CD14-positive monocyte (primary cell): ENCODE measurements around the gene CHADL. TPM values are rescaled to one million over a fixed set of nuclear protein-coding genes. Genes with fewer than 3 reads are reported as not detected.

Experiments used
- DNase-seq, 3 donors: peaks; one replicate each; pipeline ENCODE4 v3.0.0-alpha.2; 2011 to 2022
- H2AFZ ChIP-seq: 2 replicates; pipeline ENCODE4 v1.6.0; 2012; ENCODE audit warnings: mild to moderate bottlenecking, low read depth, low read length, inconsistent platforms; ENCODE audit not compliant: insufficient read depth, poor library complexity, severe bottlenecking
- H3K27ac ChIP-seq, 2 donors: 1 replicate in 1 of 2; 2 replicates in 1 of 2; pipeline ENCODE4 v1.5.1; 2012 to 2013; ENCODE audit warnings: low read length in 2 of 2, control low read depth in 1 of 2, inconsistent platforms in 1 of 2, low read depth in 1 of 2, mild to moderate bottlenecking in 1 of 2
- H3K27me3 ChIP-seq, 2 donors: one replicate each; pipeline versions ENCODE4 v1.6.0 to v1.6.1; 2011 to 2013; ENCODE audit warnings: low read length in 2 of 2; ENCODE audit not compliant: control insufficient read depth in 2 of 2, insufficient read depth in 2 of 2
- H3K36me3 ChIP-seq, 2 donors: replicated peaks in 1 of 2; 1 replicate in 1 of 2; 2 replicates in 1 of 2; pipeline versions ENCODE4 v1.5.1 to v1.6.1; 2012 to 2013; ENCODE audit warnings: low read length in 2 of 2, control low read depth in 1 of 2, inconsistent platforms in 1 of 2, mild to moderate bottlenecking in 1 of 2; ENCODE audit not compliant: insufficient read depth in 2 of 2, control insufficient read depth in 1 of 2
- H3K4me1 ChIP-seq, 2 donors: 1 replicate in 1 of 2; 2 replicates in 1 of 2; pipeline versions ENCODE4 v1.5.1 to v1.6.1; 2012 to 2013; ENCODE audit warnings: low read length in 2 of 2, control low read depth in 1 of 2, inconsistent platforms in 1 of 2, mild to moderate bottlenecking in 1 of 2, moderate library complexity in 1 of 2; ENCODE audit not compliant: insufficient read depth in 2 of 2, control insufficient read depth in 1 of 2
- H3K4me2 ChIP-seq: replicated peaks from 2 replicates; pipeline ENCODE3; 2012; ENCODE audit warnings: low read length, moderate library complexity, mild to moderate bottlenecking; ENCODE audit not compliant: poor library complexity, severe bottlenecking; ENCODE audit errors: extremely low read depth
- H3K4me3 ChIP-seq, 3 experiments: fragments of 200-600 bp in 1 of 3; sonication (generic) in 1 of 3; replicated peaks in 1 of 3; 1 replicate in 2 of 3; 2 replicates in 1 of 3; pipeline ENCODE4 v1.5.1; 2011 to 2013; ENCODE audit warnings: low read length in 3 of 3, mild to moderate bottlenecking in 3 of 3, control low read depth in 2 of 3, low read depth in 2 of 3, inconsistent platforms in 1 of 3, moderate library complexity in 1 of 3
- H3K79me2 ChIP-seq: 2 replicates; pipeline ENCODE4 v1.6.0; 2012; ENCODE audit warnings: mild to moderate bottlenecking, control low read depth, inconsistent platforms, low read length, moderate library complexity; ENCODE audit not compliant: insufficient read depth
- H3K9ac ChIP-seq: 2 replicates; pipeline ENCODE4 v1.6.0; 2017; ENCODE audit warnings: low read length, mild to moderate bottlenecking; ENCODE audit not compliant: insufficient read depth, poor library complexity, severe bottlenecking
- H3K9me3 ChIP-seq, 2 donors: replicated peaks in 1 of 2; 1 replicate in 1 of 2; 2 replicates in 1 of 2; pipeline versions ENCODE4 v1.5.1 to v1.6.1; 2012 to 2013; ENCODE audit warnings: low read length in 2 of 2, control low read depth in 1 of 2; ENCODE audit not compliant: control insufficient read depth in 1 of 2, insufficient read depth in 1 of 2
- H4K20me1 ChIP-seq: 2 replicates; pipeline ENCODE4 v1.6.0; 2012; ENCODE audit warnings: mild to moderate bottlenecking, low read length, control low read depth, moderate library complexity; ENCODE audit not compliant: insufficient read depth
- H3K27ac Mint-ChIP-seq, 7 donors: one replicate each; pipeline ENCODE4 v1.8.0; 2020; ENCODE audit warnings: mild to moderate bottlenecking in 7 of 7, mixed read lengths in 7 of 7, moderate library complexity in 6 of 7, inconsistent platforms in 2 of 7
- H3K27me3 Mint-ChIP-seq, 3 donors: one replicate each; pipeline ENCODE4 v1.8.0; 2021 to 2022; ENCODE audit warnings: low read depth in 3 of 3, mild to moderate bottlenecking in 3 of 3, mixed read lengths in 3 of 3, moderate library complexity in 3 of 3, inconsistent platforms in 1 of 3
- H3K36me3 Mint-ChIP-seq, 2 donors: one replicate each; pipeline ENCODE4 v1.8.0; 2020; ENCODE audit warnings: mixed read lengths in 2 of 2, inconsistent platforms in 1 of 2, mild to moderate bottlenecking in 1 of 2
- H3K4me1 Mint-ChIP-seq: one replicate; pipeline ENCODE4 v1.8.0; 2020; ENCODE audit warnings: mild to moderate bottlenecking, mixed read lengths
- H3K4me3 Mint-ChIP-seq, 2 donors: one replicate each; pipeline ENCODE4 v1.8.0; 2020; ENCODE audit warnings: mild to moderate bottlenecking in 2 of 2, mixed read lengths in 2 of 2, moderate library complexity in 1 of 2
- H3K9me3 Mint-ChIP-seq, 7 donors: one replicate each; pipeline ENCODE4 v1.8.0; 2020 to 2022; ENCODE audit warnings: mixed read lengths in 7 of 7, mild to moderate bottlenecking in 6 of 7, moderate library complexity in 6 of 7, inconsistent platforms in 2 of 7
- CTCF ChIP-seq: fragments of 200-600 bp; IDR thresholded peaks from one replicate; pipeline ENCODE4 v1.8.0; 2022; ENCODE audit warnings: antibody characterized with exemption, mild to moderate bottlenecking
- WGBS: methylation state at CpG from one replicate; pipeline ENCODE4 v1.1.5; 2013; ENCODE audit warnings: missing lambda C conversion rate; ENCODE audit not compliant: insufficient coverage; 5-methylcytosine and 5-hydroxymethylcytosine counted together
- intact Hi-C, 2 donors: fragments of 100-400 bp; cut with micrococcal nuclease; formaldehyde crosslinking; loops; one replicate each; pipeline versions ENCODE4 v1.15.0 to v1.15.1; 2023
- polyA plus RNA-seq, 3 donors: library from polyadenylated mRNA; depleted of rRNA in 1 of 3; unstranded in 2 of 3; stranded (reverse) in 1 of 3; fragments of 300-500 nt in 2 of 3; fragments of >200 nt in 1 of 3; fragmentation: Illumina TruSeq in 2 of 3; gene quantifications; 1 replicate in 2 of 3; 2 replicates in 1 of 3; pipeline ENCODE4 v1.2.3, GENCODE V29; 2012 to 2021

The CHADL gene
- polyA plus RNA-seq, 3 donors: 0.11 to 0.35 (median 0.27) TPM

GRCh38 chr22:41285820-41286638 lies 45.3 kb upstream of the CHADL start, which contains the start of gene RANGAP1:
Gene RANGAP1, minus strand, starts transcription at chr22:41286187. Its CDS starts 5,143 bp downstream, at chr22:41281044.
- peaks cover 34% of the 10 kb centered on the region for H3K4me1 Mint-ChIP-seq
- H3K36me3 ChIP-seq: peaks cover 9 to 19% of the 10 kb centered on the region in 2 donors
- no peaks in the 10 kb centered on the region for H3K9me3 Mint-ChIP-seq
- H3K27me3 ChIP-seq: no peaks in the 10 kb centered on the region
- peak within 1 kb of the TSS; percentile 80 to 94 for H3K4me3 Mint-ChIP-seq
- H3K4me3 ChIP-seq: peak within 1 kb of the TSS; percentile 90 to 99 (median 96)
- H3K36me3 Mint-ChIP-seq: peaks cover 16 to 23% of the 10 kb centered on the region in 2 donors
- peaks cover 6% of the 10 kb centered on the region for H4K20me1 ChIP-seq
- H3K4me2 ChIP-seq: peak within 1 kb of the TSS; percentile 100
- H3K79me2 ChIP-seq: peaks cover 47% of the 10 kb centered on the region
- no peaks in the 10 kb centered on the region for H3K9me3 ChIP-seq
- peak within 1 kb of the TSS; percentile 92 for H2AFZ ChIP-seq
- H3K27ac ChIP-seq: peak within 1 kb of the TSS; percentile 67 to 97
- H3K27ac Mint-ChIP-seq: peak within 1 kb of the TSS; percentile 95 to 99 (median 98)
- peaks cover 0 to 5% (median 0%) of the 10 kb centered on the region in 3 donors for H3K27me3 Mint-ChIP-seq
- DNase-seq: peak; percentile 96 to 98 (median 98)
- TF ChIP-seq CTCF: peak; percentile 4
- H3K4me1 ChIP-seq: peaks cover 25 to 33% of the 10 kb centered on the region in 2 donors
- H3K9ac ChIP-seq: peak within 1 kb of the TSS; percentile 84
- WGBS: under 1% methylated on average over 75 of the region's 77 CpGs
- intact Hi-C loops: loop anchor here in 1 of 2 donors (2.0 to 10.0 kb wide), 6 partner anchors 81 to 1241 kb away; partner anchors contain the start of genes DESI1, L3MBTL2, ST13 and TEF

DNA sequence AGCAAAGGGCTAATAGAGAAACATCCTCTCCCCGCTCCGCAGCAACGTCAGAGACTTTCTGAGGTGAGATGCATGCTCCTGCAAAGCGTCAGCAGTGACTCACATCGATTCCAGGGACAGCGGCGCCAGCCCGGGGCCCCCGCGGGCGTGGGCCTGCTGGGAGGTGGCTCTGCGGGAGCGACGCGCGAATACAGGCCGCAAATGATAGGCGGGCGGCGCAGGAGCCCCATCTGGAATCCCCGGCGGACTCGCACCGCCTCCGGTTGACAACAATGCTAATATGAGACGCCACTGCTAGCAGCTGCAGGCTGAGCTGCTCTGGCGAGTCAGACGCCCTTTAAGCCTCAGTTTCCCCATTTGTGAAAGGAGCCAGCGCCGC lies 44.7 kb upstream of the CHADL start:
- Histone ChIP-seq H3K4me1 (peaks cover 25 to 33% of the 10 kb centered on the region in 2 donors), H3K79me2 (peaks cover 53% of the 10 kb centered on the region), H3K9ac (peak overlapping the region; percentile 84), H2AFZ (peak overlapping the region; percentile 92), H3K4me3 (peak overlapping the region; percentile 75 to 99 (median 96)), H3K9me3 (no peaks in the 10 kb centered on the region), H3K36me3 (peaks cover 15 to 25% of the 10 kb centered on the region in 2 donors), H4K20me1 (peaks cover 10% of the 10 kb centered on the region), H3K4me2 (peak overlapping the region; percentile 100), H3K27me3 (no peaks in the 10 kb centered on the region), H3K27ac (peak overlapping the region; percentile 53 to 97)
- H3K36me3 Mint-ChIP-seq: peaks cover 22 to 29% of the 10 kb centered on the region in 2 donors
- peaks cover 38% of the 10 kb centered on the region for H3K4me1 Mint-ChIP-seq
- peak overlapping the region; percentile 93 to 99 (median 98) for H3K27ac Mint-ChIP-seq
- H3K4me3 Mint-ChIP-seq: peak overlapping the region; percentile 80 to 94
- no peak for TF ChIP-seq CTCF
- H3K27me3 Mint-ChIP-seq: peaks cover 0 to 5% (median 0%) of the 10 kb centered on the region in 3 donors
- 2% methylated on average over 30 of the region's 30 CpGs for WGBS
- intact Hi-C loops: loop anchor here in 1 of 2 donors (5.0 to 10.0 kb wide), 5 partner anchors 81 to 1241 kb away; partner anchors contain the start of genes L3MBTL2, ST13, TEF and TOB2
- DNase-seq: peak; percentile 41 to 81 (median 54)
- H3K9me3 Mint-ChIP-seq: no peaks in the 10 kb centered on the region
